Left lung (tissue), 10 donors: ENCODE data around the gene C16orf90. TPM values are rescaled to one million over a fixed set of nuclear protein-coding genes. Genes with fewer than 3 reads are reported as not detected.

Source experiments
- ATAC-seq: fragments of 200-7000 bp; cut with Tn5 transposase; one replicate; pipeline ENCODE4 v1.9.1; 2020; ENCODE audit warnings: moderate library complexity
- DNase-seq, 4 donors: peaks; one replicate each; pipeline ENCODE4 v3.0.0-alpha.2; 2013 to 2020
- H3K27ac ChIP-seq, 2 donors: fragments of 200-600 bp; sonication (generic) in 1 of 2; one replicate each; pipeline versions ENCODE4 v1.5.0 to v1.8.0; 2020 to 2021
- H3K27me3 ChIP-seq, 2 donors: fragments of 200-600 bp; sonication (generic) in 1 of 2; one replicate each; pipeline versions ENCODE4 v1.5.0 to v1.8.0; 2020 to 2021
- H3K36me3 ChIP-seq, 2 donors: fragments of 200-600 bp; sonication (generic) in 1 of 2; one replicate each; pipeline versions ENCODE4 v1.5.0 to v1.8.0; 2020 to 2021
- H3K4me1 ChIP-seq, 2 donors: fragments of 200-600 bp; one replicate each; pipeline ENCODE4 v1.8.0; 2021
- H3K4me3 ChIP-seq, 2 donors: fragments of 200-600 bp; sonication (generic) in 1 of 2; one replicate each; pipeline versions ENCODE4 v1.5.0 to v1.8.0; 2020 to 2021; ENCODE audit warnings: mild to moderate bottlenecking in 1 of 2
- H3K9me3 ChIP-seq, 2 donors: fragments of 200-600 bp; sonication (generic) in 1 of 2; one replicate each; pipeline versions ENCODE4 v1.5.0 to v1.8.0; 2020 to 2021
- CTCF ChIP-seq, 2 donors: fragments of 200-600 bp; sonication (generic) in 1 of 2; IDR thresholded peaks; one replicate each; pipeline versions ENCODE4 v1.5.0 to v1.8.0; 2021; ENCODE audit warnings: antibody characterized with exemption in 2 of 2
- intact Hi-C, 2 donors: fragments of 100-400 bp; cut with DNase I; formaldehyde crosslinking; loops; one replicate each; pipeline versions ENCODE4 v1.11.2 to v1.14.2; 2022
- polyA plus RNA-seq, 6 donors: library from polyadenylated mRNA; unstranded; fragments of 120-200 nt; gene quantifications; one replicate each; pipeline ENCODE4 v1.2.1, GENCODE V29; 2013; ENCODE audit not compliant: insufficient read length in 6 of 6
- total RNA-seq, 2 donors: library from RNA; stranded (reverse); fragmentation: NEBNext Ultra II Directional; extraction: Animal tissue kit (Norgen Biotek cat#: 25700); gene quantifications; one replicate each; pipeline ENCODE4 v1.2.1, GENCODE V29; 2021
- donor health status: DM: no; HTN: yes; CAD: no.
- donor health status: DM: no; HTN: no; CAD: no.

Gene C16orf90
- total and polyA plus RNA-seq, 8 donors = 0.15 TPM; not detected in 7

GRCh38 chr16:3487521-3488410 is 7.5 kb downstream of the C16orf90 start:
- no peak for TF ChIP-seq CTCF (IDR thresholded peaks at IDR 0.05)
- DNase-seq (no peak), ATAC-seq (peak; percentile 9)
- H3K9me3 ChIP-seq = no peaks in the 10 kb centered on the region
- H3K4me3 ChIP-seq = no peak overlapping the region
- H3K4me1 ChIP-seq = peaks cover 0 to 8% of the 10 kb centered on the region in 2 donors
- H3K36me3 ChIP-seq = peaks cover 0 to 54% of the 10 kb centered on the region in 2 donors
- no peak overlapping the region for H3K27ac ChIP-seq
- intact Hi-C loops = no loop called here
- no peaks in the 10 kb centered on the region for H3K27me3 ChIP-seq

GRCh38 chr16:3486506-3487215 is 8.6 kb downstream of the C16orf90 start:
- H3K27me3 ChIP-seq = no peaks in the 10 kb centered on the region
- no peak overlapping the region for H3K27ac ChIP-seq
- DNase-seq (no peak), ATAC-seq (no peak)
- H3K36me3 ChIP-seq = peaks cover 0 to 65% of the 10 kb centered on the region in 2 donors
- TF ChIP-seq CTCF (IDR thresholded peaks at IDR 0.05) = no peak
- intact Hi-C loops = no loop called here
- no peaks in the 10 kb centered on the region for H3K9me3 ChIP-seq
- peaks cover 0 to 7% of the 10 kb centered on the region in 2 donors for H3K4me1 ChIP-seq
- H3K4me3 ChIP-seq = no peak overlapping the region

- H3K4me3 ChIP-seq = no peak overlapping the region
- H3K27me3 ChIP-seq = no peaks in the 10 kb centered on the region
- H3K27ac ChIP-seq = no peak overlapping the region
- ATAC-seq (no peak), DNase-seq (no peak)
- peaks cover 0 to 72% of the 10 kb centered on the region in 2 donors for H3K36me3 ChIP-seq
- intact Hi-C loops = no loop called here
- no peak for TF ChIP-seq CTCF (IDR thresholded peaks at IDR 0.05)
- H3K9me3 ChIP-seq = no peaks in the 10 kb centered on the region
- H3K4me1 ChIP-seq = no peaks in the 10 kb centered on the region
These were observed 9.3 kb downstream of the C16orf90 start for GRCh38 chr16:3485821-3486505.

- intact Hi-C loops = no loop called here
- ATAC-seq (no peak), DNase-seq (no peak)
- TF ChIP-seq CTCF (IDR thresholded peaks at IDR 0.05) = no peak
- Histone ChIP-seq H3K9me3 (no peaks in the 10 kb centered on the region), H3K36me3 (peaks cover 0 to 80% of the 10 kb centered on the region in 2 donors), H3K4me3 (no peak overlapping the region), H3K27me3 (no peaks in the 10 kb centered on the region), H3K4me1 (no peaks in the 10 kb centered on the region), H3K27ac (no peak overlapping the region)
These were observed 10.1 kb downstream of the C16orf90 start for GRCh38 chr16:3485097-3485745.
